ENCODE results near the gene TRPT1. TPM values are rescaled to one million over a fixed set of nuclear protein-coding genes. Genes with fewer than 3 reads are reported as not detected.

Gene TRPT1
- total and polyA plus RNA-seq, 2 experiments from 2014 or later: 36.9 to 52.2 TPM

DNA sequence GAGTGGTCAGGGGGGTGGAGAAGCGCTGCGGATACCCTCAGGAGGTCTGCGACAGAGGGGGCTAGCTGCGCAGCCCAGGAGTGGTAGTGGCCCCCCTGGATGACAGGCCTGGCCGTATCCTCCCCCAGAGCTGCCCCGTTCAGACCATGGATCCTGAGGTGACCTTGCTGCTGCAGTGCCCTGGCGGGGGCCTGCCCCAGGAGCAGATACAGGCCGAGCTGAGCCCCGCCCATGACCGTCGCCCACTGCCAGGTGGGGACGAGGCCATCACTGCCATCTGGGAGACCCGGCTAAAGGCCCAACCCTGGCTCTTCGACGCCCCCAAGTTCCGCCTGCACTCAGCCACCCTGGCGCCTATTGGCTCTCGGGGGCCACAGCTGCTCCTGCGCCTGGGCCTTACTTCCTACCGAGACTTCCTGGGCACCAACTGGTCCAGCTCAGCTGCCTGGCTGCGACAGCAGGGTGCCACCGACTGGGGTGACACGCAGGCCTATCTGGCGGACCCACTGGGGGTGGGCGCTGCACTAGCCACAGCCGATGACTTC is 593 bp upstream of the TRPT1 start:
- H3K4me1 ChIP-seq (ENCODE audit: insufficient read depth): peaks cover 7% of the 10 kb centered on the region; the same call in 1 of the 2 replicates
- ATAC-seq: peak; percentile 12
- no peaks in the 10 kb centered on the region for H3K36me3 Mint-ChIP-seq (ENCODE audit: low read depth)
- no peaks in the 10 kb centered on the region for H3K9me2 ChIP-seq (ENCODE audit: insufficient read depth)
- no peaks in the 10 kb centered on the region; the same call in 1 of the 2 replicates for H3K79me2 ChIP-seq (replicated peaks; ENCODE audit: insufficient read depth)
- TF ChIP-seq ZNF331 (CRISPR knock-in tag; IDR thresholded peaks at IDR 0.05; ENCODE audit: low read depth) (no peak), CREB1 (CRISPR knock-in tag; IDR thresholded peaks at IDR 0.05; ENCODE audit: low read depth) (no peak), STAT1 (IDR thresholded peaks at IDR 0.05; ENCODE audit: unreplicated experiment) (no peak), JUNB (IDR thresholded peaks at IDR 0.05; ENCODE audit: unreplicated experiment) (no peak), EZH2phosphoT487 (IDR thresholded peaks at IDR 0.05; ENCODE audit: unreplicated experiment) (no peak), NANOG (IDR thresholded peaks at IDR 0.05; ENCODE audit: borderline replicate concordance) (no peak), ZNF114 (CRISPR knock-in tag; IDR thresholded peaks at IDR 0.05) (no peak)
- TF ChIP-seq, protein P1, sequence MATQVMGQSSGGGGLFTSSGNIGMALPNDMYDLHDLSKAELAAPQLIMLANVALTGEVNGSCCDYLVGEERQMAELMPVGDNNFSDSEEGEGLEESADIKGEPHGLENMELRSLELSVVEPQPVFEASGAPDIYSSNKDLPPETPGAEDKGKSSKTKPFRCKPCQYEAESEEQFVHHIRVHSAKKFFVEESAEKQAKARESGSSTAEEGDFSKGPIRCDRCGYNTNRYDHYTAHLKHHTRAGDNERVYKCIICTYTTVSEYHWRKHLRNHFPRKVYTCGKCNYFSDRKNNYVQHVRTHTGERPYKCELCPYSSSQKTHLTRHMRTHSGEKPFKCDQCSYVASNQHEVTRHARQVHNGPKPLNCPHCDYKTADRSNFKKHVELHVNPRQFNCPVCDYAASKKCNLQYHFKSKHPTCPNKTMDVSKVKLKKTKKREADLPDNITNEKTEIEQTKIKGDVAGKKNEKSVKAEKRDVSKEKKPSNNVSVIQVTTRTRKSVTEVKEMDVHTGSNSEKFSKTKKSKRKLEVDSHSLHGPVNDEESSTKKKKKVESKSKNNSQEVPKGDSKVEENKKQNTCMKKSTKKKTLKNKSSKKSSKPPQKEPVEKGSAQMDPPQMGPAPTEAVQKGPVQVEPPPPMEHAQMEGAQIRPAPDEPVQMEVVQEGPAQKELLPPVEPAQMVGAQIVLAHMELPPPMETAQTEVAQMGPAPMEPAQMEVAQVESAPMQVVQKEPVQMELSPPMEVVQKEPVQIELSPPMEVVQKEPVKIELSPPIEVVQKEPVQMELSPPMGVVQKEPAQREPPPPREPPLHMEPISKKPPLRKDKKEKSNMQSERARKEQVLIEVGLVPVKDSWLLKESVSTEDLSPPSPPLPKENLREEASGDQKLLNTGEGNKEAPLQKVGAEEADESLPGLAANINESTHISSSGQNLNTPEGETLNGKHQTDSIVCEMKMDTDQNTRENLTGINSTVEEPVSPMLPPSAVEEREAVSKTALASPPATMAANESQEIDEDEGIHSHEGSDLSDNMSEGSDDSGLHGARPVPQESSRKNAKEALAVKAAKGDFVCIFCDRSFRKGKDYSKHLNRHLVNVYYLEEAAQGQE (IDR thresholded peaks at IDR 0.05; ENCODE audit: unreplicated experiment): no peak
- TF ChIP-seq, protein P2, sequence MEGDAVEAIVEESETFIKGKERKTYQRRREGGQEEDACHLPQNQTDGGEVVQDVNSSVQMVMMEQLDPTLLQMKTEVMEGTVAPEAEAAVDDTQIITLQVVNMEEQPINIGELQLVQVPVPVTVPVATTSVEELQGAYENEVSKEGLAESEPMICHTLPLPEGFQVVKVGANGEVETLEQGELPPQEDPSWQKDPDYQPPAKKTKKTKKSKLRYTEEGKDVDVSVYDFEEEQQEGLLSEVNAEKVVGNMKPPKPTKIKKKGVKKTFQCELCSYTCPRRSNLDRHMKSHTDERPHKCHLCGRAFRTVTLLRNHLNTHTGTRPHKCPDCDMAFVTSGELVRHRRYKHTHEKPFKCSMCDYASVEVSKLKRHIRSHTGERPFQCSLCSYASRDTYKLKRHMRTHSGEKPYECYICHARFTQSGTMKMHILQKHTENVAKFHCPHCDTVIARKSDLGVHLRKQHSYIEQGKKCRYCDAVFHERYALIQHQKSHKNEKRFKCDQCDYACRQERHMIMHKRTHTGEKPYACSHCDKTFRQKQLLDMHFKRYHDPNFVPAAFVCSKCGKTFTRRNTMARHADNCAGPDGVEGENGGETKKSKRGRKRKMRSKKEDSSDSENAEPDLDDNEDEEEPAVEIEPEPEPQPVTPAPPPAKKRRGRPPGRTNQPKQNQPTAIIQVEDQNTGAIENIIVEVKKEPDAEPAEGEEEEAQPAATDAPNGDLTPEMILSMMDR (conservative IDR thresholded peaks at IDR 0.05; ENCODE audit: low read depth in 2 of 2): no peak
- TF ChIP-seq, protein P3, sequence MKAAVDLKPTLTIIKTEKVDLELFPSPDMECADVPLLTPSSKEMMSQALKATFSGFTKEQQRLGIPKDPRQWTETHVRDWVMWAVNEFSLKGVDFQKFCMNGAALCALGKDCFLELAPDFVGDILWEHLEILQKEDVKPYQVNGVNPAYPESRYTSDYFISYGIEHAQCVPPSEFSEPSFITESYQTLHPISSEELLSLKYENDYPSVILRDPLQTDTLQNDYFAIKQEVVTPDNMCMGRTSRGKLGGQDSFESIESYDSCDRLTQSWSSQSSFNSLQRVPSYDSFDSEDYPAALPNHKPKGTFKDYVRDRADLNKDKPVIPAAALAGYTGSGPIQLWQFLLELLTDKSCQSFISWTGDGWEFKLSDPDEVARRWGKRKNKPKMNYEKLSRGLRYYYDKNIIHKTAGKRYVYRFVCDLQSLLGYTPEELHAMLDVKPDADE (IDR thresholded peaks at IDR 0.05): no peak
- H3K27me3 ChIP-seq (ENCODE audit: insufficient read depth): 0 out of 2 replicates have a peak, but pooled peaks cover 3% of the 10 kb centered on the region
- H3K9me3 Mint-ChIP-seq: no peaks in the 10 kb centered on the region
- peak overlapping the region; percentile 89 for H3K4me3 Mint-ChIP-seq
- peaks cover 16% of the 10 kb centered on the region for H3K4me1 Mint-ChIP-seq
- H3F3A ChIP-seq (replicated peaks; ENCODE audit: low read depth): 0 out of 2 replicates have a peak, but pooled peaks cover 5% of the 10 kb centered on the region
- H3K36me3 ChIP-seq (ENCODE audit: insufficient read depth): no peaks in the 10 kb centered on the region; the same call in 1 of the 2 replicates
- no peak overlapping the region for H3K27ac Mint-ChIP-seq
- peak overlapping the region; percentile 97 for H3K4me2 ChIP-seq
- H2AFZ ChIP-seq: peak overlapping the region; percentile 85; the same call in 1 of the 2 replicates
- no peaks in the 10 kb centered on the region for H4K20me1 ChIP-seq (replicated peaks; ENCODE audit: insufficient read depth)
- peaks cover 9% of the 10 kb centered on the region for H3K27me3 Mint-ChIP-seq (ENCODE audit: insufficient read depth, low read depth, poor library complexity)
- no peak overlapping the region for H3K27ac ChIP-seq (ENCODE audit: low read depth)
- peak; percentile 64 for DNase-seq (ENCODE audit: low spot score)
- peak overlapping the region; percentile 98 for H3K4me3 ChIP-seq
